PC-3 (cell line): Measurements from ENCODE around the gene SLC25A18.

Source experiments
- CTCF ChIP-seq: fragments of 300-600 bp; sonication (generic); conservative IDR thresholded peaks from 2 replicates; pipeline ENCODE4 v1.5.1; 2017; ENCODE audit warnings: antibody characterized with exemption, low read depth, mild to moderate bottlenecking, low read length
- EZH2 ChIP-seq: fragments of 300-600 bp; sonication (generic); IDR thresholded peaks from one replicate; pipeline ENCODE4 v1.6.1; 2017; ENCODE audit warnings: antibody characterized with exemption, mild to moderate bottlenecking, low read length; ENCODE audit not compliant: unreplicated experiment
- EZH2phosphoT487 ChIP-seq: fragments of 300-600 bp; sonication (generic); IDR thresholded peaks from 2 replicates; pipeline ENCODE4 v1.6.1; 2018; ENCODE audit warnings: mild to moderate bottlenecking, antibody characterized with exemption, low read length, borderline replicate concordance

GRCh38 chr22:17518406-17518805, 44.9 kb upstream of the SLC25A18 start:
- TF ChIP-seq EZH2 = no peak
- no peak for TF ChIP-seq CTCF
- TF ChIP-seq EZH2phosphoT487 = no peak
